Suprapubic skin (tissue), 4 donors: ENCODE measurements around the gene SPG7. TPM values are rescaled to one million over a fixed set of nuclear protein-coding genes. Genes with fewer than 3 reads are reported as not detected.
A peak's percentile ranks its signal among the peaks of the same experiment; 100 is the strongest.

Experiments
- DNase-seq, 2 donors: peaks; one replicate each; pipeline ENCODE4 v3.0.0-alpha.2; 2019; ENCODE audit warnings: low spot score in 2 of 2
- H3K27ac ChIP-seq: fragments of 200-600 bp; sonication (generic); one replicate; pipeline ENCODE4 v1.5.1; 2019
- H3K27me3 ChIP-seq: fragments of 200-600 bp; sonication (generic); one replicate; pipeline ENCODE4 v1.5.1; 2019
- H3K36me3 ChIP-seq: fragments of 200-600 bp; sonication (generic); one replicate; pipeline ENCODE4 v1.5.1; 2019
- H3K4me1 ChIP-seq: fragments of 200-600 bp; sonication (generic); one replicate; pipeline ENCODE4 v1.5.1; 2019
- H3K4me3 ChIP-seq: fragments of 200-600 bp; sonication (generic); one replicate; pipeline ENCODE4 v1.5.1; 2019; ENCODE audit warnings: mild to moderate bottlenecking
- H3K9me3 ChIP-seq: fragments of 200-600 bp; sonication (generic); one replicate; pipeline ENCODE4 v1.5.1; 2019
- EP300 ChIP-seq: sonication (generic); formaldehyde crosslinking; IDR thresholded peaks from one replicate; pipeline ENCODE4 v1.6.1; 2017; ENCODE audit warnings: antibody characterized with exemption
- POLR2A ChIP-seq, 2 donors: fragments of 450-650 bp; IDR thresholded peaks; one replicate each; pipeline ENCODE4 v1.6.1; 2017; ENCODE audit warnings: antibody characterized with exemption in 2 of 2, mild to moderate bottlenecking in 2 of 2, moderate library complexity in 2 of 2
- POLR2AphosphoS5 ChIP-seq, 3 donors: sonication (generic); formaldehyde crosslinking; IDR thresholded peaks; one replicate each; pipeline ENCODE4 v1.6.1; 2017; ENCODE audit warnings: antibody characterized with exemption in 3 of 3
- WGBS: methylation state at CpG from one replicate; pipeline ENCODE4 v1.1.5; 2018; 5-methylcytosine and 5-hydroxymethylcytosine counted together
- total RNA-seq, 4 donors: library from RNA; depleted of rRNA; stranded (reverse); fragments of >200 nt; gene quantifications; one replicate each; pipeline ENCODE4 v1.1.0, GENCODE V29; 2016
- TF ChIP-seq, protein P1 (sequence below), 2 donors: fragments of 200-600 bp in 1 of 2; fragments of 450-650 bp in 1 of 2; sonication (generic) in 1 of 2; IDR thresholded peaks; one replicate each; pipeline ENCODE4 v1.5.1; 2016 to 2019; ENCODE audit warnings: antibody characterized with exemption in 2 of 2, mild to moderate bottlenecking in 1 of 2, moderate library complexity in 1 of 2

SPG7 gene
- total RNA-seq, 4 donors from 2014 or later, result 131 to 324 (median 144) TPM

DNA sequence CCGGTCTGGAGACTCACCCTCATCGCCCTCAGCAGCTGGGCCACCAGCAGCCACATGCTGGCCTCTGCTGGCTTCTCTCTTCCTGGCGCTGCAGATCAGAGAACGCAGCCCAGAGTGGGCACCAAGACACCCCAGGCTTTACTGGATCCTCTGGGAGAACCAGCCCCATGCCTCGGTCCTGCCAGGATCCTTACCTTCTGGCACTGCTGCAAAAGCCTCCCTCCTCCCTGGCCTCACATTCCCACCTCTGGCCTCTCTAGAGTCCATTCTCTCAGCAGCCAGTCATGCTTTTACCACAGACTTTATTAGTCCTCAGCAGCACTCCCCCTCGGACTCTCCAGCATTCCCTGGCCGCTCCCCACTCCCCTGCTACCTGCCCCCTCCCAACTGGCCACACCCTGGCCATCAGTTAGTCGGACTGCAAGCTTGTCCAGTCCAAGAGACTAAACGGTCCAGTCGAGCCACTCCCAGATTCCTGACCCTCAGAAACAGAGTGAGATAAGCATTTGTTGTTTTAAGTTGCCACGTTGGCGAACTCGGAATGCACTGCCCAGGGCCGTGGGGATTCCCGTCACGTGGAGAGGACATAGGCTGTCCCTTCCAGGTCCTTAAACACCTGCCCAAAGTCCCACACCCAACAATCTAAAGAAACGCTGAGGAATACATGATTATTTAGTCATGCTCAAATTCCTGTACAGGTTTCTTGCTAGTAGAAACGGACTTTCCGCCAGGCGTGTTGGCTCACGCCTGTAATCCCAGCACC is 5.9 kb upstream of the SPG7 start:
- no peaks in the 10 kb centered on the region for H3K27me3 ChIP-seq
- 45% methylated on average over 19 of the region's 21 CpGs for WGBS
- DNase-seq, result no peak
- H3K4me1 ChIP-seq, result peaks cover 29% of the 10 kb centered on the region
- H3K27ac ChIP-seq, result no peak overlapping the region
- H3K36me3 ChIP-seq, result no peaks in the 10 kb centered on the region
- no peak for TF ChIP-seq POLR2AphosphoS5 (IDR thresholded peaks at IDR 0.05)
- TF ChIP-seq POLR2A (IDR thresholded peaks at IDR 0.05), result no peak
- TF ChIP-seq EP300, result no peak
- TF ChIP-seq, protein P1, sequence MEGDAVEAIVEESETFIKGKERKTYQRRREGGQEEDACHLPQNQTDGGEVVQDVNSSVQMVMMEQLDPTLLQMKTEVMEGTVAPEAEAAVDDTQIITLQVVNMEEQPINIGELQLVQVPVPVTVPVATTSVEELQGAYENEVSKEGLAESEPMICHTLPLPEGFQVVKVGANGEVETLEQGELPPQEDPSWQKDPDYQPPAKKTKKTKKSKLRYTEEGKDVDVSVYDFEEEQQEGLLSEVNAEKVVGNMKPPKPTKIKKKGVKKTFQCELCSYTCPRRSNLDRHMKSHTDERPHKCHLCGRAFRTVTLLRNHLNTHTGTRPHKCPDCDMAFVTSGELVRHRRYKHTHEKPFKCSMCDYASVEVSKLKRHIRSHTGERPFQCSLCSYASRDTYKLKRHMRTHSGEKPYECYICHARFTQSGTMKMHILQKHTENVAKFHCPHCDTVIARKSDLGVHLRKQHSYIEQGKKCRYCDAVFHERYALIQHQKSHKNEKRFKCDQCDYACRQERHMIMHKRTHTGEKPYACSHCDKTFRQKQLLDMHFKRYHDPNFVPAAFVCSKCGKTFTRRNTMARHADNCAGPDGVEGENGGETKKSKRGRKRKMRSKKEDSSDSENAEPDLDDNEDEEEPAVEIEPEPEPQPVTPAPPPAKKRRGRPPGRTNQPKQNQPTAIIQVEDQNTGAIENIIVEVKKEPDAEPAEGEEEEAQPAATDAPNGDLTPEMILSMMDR (IDR thresholded peaks at IDR 0.05), result no peak
- no peaks in the 10 kb centered on the region for H3K9me3 ChIP-seq
- H3K4me3 ChIP-seq, result no peak overlapping the region

DNA sequence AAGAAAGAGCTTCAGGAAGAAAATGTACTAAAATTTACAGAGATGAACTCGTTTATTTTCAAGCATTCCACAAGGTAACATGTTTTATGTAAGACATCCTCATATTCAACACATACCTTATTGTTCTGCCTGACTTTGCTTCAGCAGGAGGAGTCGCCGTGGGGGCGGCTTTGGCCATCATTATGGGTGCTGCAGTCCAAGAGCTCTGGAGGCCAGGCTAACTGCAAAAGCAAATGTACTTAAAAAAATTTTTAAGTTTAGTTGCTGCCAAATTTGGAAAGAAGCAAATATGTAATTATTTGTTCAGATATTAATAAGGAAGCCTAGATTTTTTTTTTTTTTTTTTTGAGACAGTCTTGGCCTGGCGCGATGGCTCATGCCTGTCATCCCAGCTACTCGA is 4.1 kb upstream of the SPG7 start:
- H3K4me3 ChIP-seq, result no peak overlapping the region
- H3K27ac ChIP-seq, result no peak overlapping the region
- TF ChIP-seq, protein P1 (IDR thresholded peaks at IDR 0.05), result no peak
- no peak for TF ChIP-seq POLR2AphosphoS5 (IDR thresholded peaks at IDR 0.05)
- TF ChIP-seq POLR2A (IDR thresholded peaks at IDR 0.05), result no peak
- no peak for TF ChIP-seq EP300
- H3K4me1 ChIP-seq, result peaks cover 37% of the 10 kb centered on the region
- H3K36me3 ChIP-seq, result no peaks in the 10 kb centered on the region
- 64% methylated on average over 7 of the region's 7 CpGs for WGBS
- no peaks in the 10 kb centered on the region for H3K9me3 ChIP-seq
- no peaks in the 10 kb centered on the region for H3K27me3 ChIP-seq
- DNase-seq, result no peak

GRCh38 chr16:89505204-89506112 is 2.7 kb upstream of the SPG7 start:
- Histone ChIP-seq H3K4me1 (peaks cover 48% of the 10 kb centered on the region), H3K4me3 (no peak overlapping the region), H3K36me3 (peaks cover 2% of the 10 kb centered on the region), H3K27ac (peak overlapping the region; percentile 62), H3K27me3 (no peaks in the 10 kb centered on the region), H3K9me3 (no peaks in the 10 kb centered on the region)
- DNase-seq, result peak; percentile 91 to 92
- TF ChIP-seq, protein P1 (IDR thresholded peaks at IDR 0.05), result no peak
- TF ChIP-seq POLR2AphosphoS5 (IDR thresholded peaks at IDR 0.05), result peak in 2 of 3 donors; percentile 50 to 53
- WGBS, result 29% methylated on average over 19 of the region's 20 CpGs

GRCh38 chr16:89506113-89506504 is 2.1 kb upstream of the SPG7 start:
- peak overlapping the region; percentile 62 for H3K27ac ChIP-seq
- H3K4me3 ChIP-seq, result no peak overlapping the region
- no peaks in the 10 kb centered on the region for H3K27me3 ChIP-seq
- H3K4me1 ChIP-seq, result peaks cover 48% of the 10 kb centered on the region
- DNase-seq, result no peak
- H3K9me3 ChIP-seq, result no peaks in the 10 kb centered on the region
- WGBS, result 73% methylated on average over 4 of the region's 4 CpGs
- TF ChIP-seq EP300 (no peak), POLR2A (IDR thresholded peaks at IDR 0.05) (no peak), POLR2AphosphoS5 (IDR thresholded peaks at IDR 0.05) (no peak)
- TF ChIP-seq, protein P1 (IDR thresholded peaks at IDR 0.05), result no peak
- H3K36me3 ChIP-seq, result peaks cover 8% of the 10 kb centered on the region

GRCh38 chr16:89506791-89507191 is 1.4 kb upstream of the SPG7 start:
- no peak for DNase-seq
- H3K9me3 ChIP-seq, result no peaks in the 10 kb centered on the region
- peaks cover 15% of the 10 kb centered on the region for H3K36me3 ChIP-seq
- H3K4me1 ChIP-seq, result peaks cover 48% of the 10 kb centered on the region
- 49% methylated on average over 15 of the region's 15 CpGs for WGBS
- no peak overlapping the region for H3K27ac ChIP-seq
- no peaks in the 10 kb centered on the region for H3K27me3 ChIP-seq
- H3K4me3 ChIP-seq, result peak overlapping the region; percentile 91
- no peak for TF ChIP-seq POLR2AphosphoS5 (IDR thresholded peaks at IDR 0.05)
- TF ChIP-seq, protein P1 (IDR thresholded peaks at IDR 0.05), result no peak
- TF ChIP-seq POLR2A (IDR thresholded peaks at IDR 0.05), result no peak
- TF ChIP-seq EP300, result no peak
